GM19240 (cell line): ENCODE measurements around the gene PIMREG.

ENCODE experiments used
- DNase-seq: peaks from one replicate; pipeline ENCODE4 v3.0.0; 2011; ENCODE audit warnings: low spot score; ENCODE audit not compliant: insufficient read length

PIMREG gene

GRCh38 chr17:6437956-6438355 lies 6.3 kb upstream of the PIMREG start:
- no peak for DNase-seq

- no peak for DNase-seq
These were observed 4.3 kb upstream of the PIMREG start for GRCh38 chr17:6439951-6440350.

- DNase-seq, result no peak
These were observed 1.5 kb upstream of the PIMREG start for GRCh38 chr17:6442775-6443174.

GRCh38 chr17:6444571-6445335 lies 498 bp downstream of the PIMREG start:
- DNase-seq, result no peak

- DNase-seq, result no peak
These were observed 2.4 kb downstream of the PIMREG start for GRCh38 chr17:6446516-6447100.

GRCh38 chr17:6448473-6448872 lies 4.2 kb downstream of the PIMREG start:
- no peak for DNase-seq

GRCh38 chr17:6449307-6449706 lies 5.1 kb downstream of the PIMREG start:
- no peak for DNase-seq

- no peak for DNase-seq
These were observed 6.9 kb downstream of the PIMREG start for GRCh38 chr17:6450926-6451832.

GRCh38 chr17:6452471-6453266 lies 8.4 kb downstream of the PIMREG start:
- no peak for DNase-seq

GRCh38 chr17:6453279-6454024 lies 9.2 kb downstream of the PIMREG start:
- no peak for DNase-seq

GRCh38 chr17:6454495-6455320 lies 10.5 kb downstream of the PIMREG start:
- DNase-seq, result no peak

GRCh38 chr17:6455321-6455705 lies 11.1 kb downstream of the PIMREG start:
- DNase-seq, result no peak

- no peak for DNase-seq
These were observed 12.1 kb downstream of the PIMREG start for GRCh38 chr17:6456321-6456720.

- DNase-seq, result no peak
These were observed 12.8 kb downstream of the PIMREG start for GRCh38 chr17:6456914-6457687.

- DNase-seq, result no peak
These were observed 13.6 kb downstream of the PIMREG start for GRCh38 chr17:6457688-6458459.

- no peak for DNase-seq
These were observed 14.2 kb downstream of the PIMREG start for GRCh38 chr17:6458460-6458950.

- DNase-seq, result no peak
These were observed 16.4 kb downstream of the PIMREG start for GRCh38 chr17:6460531-6461161.

GRCh38 chr17:6461246-6461645 lies 17.0 kb downstream of the PIMREG start:
- no peak for DNase-seq
